NCI-H748 treated with DMSO at 0.1 percent for 48 hours (cell line): ENCODE results near the gene ACACB.

Source experiments
- DNase-seq: peaks from one replicate; lab custom pipeline; 2025; lab: John Stamatoyannopoulos, UW

Gene ACACB

DNA sequence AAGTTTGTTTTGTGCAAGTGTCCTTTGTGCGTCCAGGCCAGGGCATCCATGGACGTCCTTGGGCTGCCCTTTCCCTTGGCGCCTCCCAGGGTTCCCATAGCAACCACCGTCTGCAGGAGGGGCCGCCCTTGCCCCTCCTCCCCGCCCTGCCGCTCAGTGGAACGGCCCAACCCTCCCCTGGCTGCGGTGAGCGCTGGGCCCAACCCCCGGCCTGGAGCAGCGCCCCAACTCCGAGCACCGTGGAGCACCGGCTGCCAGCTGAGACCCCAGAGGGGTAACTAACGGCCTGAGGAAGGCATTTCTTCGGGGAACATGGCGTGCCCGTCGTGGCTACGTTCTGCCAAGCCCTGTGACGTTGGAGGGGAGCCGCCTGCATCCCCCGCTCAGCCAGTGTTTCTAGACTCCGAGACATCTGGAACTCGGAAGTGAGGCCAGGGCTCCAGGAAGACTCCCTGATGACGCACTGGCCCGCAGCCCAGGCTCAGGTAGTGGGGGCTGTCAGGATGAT, 5.3 kb upstream of the ACACB start:
- DNase-seq: no peak

DNA sequence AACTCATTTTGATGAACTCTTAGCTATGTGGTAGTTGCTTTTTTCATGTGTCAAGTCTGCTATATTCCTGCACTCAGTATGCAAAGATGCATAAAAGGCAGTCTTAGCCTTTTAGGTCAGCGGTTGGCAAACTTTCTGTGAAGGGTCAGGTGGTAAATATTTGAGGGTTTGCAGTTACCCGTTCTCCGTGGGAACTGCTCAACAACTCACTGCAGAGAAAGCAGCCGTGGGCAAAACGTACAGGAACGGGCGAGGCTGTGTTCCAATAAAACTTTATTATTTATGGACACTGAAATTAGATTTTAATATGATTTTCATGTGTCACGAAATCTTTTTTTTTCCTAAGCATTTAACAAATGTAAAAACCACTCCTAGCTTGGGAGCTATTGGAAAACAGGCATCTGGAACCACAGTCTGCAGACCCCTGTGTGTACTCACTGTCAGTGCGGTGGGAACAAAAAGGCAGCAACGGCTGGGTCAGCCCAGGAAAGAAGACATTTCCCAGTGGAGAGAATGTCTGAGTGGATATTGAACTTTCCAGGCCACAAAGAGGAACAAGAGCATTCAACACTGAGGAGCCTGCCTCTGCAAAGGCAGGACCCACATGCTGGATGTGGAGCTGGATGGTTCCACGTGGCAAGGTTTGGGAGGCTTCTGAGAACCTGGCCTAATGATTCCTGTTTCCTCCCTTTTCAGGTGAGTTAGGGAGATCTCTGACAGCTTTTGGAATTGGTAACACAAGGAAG, 3.5 kb upstream of the ACACB start:
- no peak for DNase-seq

- no peak for DNase-seq
Measured at GRCh38 chr12:109113661-109114321, 2.6 kb upstream of the ACACB start.

DNA sequence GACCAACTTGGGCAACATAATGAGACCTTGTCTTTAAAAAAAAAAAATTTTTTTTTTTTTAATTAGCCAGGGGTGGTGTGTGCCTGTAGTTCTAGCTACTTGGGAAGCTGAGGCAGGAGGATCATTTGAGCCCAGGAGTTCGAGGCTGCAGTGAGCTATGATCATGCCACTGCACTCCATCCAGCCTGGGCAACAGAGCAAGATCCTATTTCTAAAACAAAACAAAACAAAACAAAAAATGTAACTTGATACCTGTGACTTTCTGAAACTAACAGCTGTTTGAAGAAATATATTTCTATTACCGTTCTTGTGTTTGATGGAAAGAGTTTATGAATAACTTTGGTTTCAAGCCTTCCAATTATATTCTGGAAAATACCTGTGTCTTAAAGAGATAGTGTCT, 1.7 kb upstream of the ACACB start:
- DNase-seq: no peak

DNA sequence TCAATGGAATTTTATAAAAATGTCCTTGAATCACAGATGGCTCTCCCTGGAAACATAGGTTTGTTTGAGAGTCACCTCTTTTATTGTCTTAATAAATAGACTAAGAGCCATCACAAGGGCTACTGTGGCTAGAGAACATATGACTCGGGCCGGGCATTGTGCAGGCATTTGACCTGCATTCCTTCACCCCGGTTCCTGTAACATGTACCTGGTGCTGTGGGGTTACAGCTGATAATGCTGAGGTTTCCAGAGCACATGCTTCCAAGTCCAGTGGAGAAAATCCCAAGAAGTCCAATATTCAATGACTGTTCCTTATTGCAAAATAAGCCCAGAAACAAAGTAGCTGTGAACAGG, 1.0 kb upstream of the ACACB start:
- DNase-seq: no peak

DNA sequence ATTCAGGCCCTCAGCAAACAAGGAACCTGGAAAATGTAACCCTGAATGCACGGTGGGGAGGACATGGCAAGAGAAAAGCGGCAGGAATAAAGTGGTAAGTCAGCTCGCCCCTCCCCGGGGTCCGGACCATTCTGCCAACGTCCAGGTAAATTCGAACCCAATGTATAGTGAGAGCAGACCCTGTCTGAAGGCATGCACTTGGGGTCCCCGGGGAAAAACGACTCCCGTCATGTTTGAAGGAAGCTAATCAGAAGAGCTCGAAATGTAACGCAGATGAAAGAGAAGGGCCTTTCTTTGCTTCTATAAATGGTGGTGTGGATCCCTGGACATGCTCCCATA, 193 bp downstream of the ACACB start:
- no peak for DNase-seq

DNA sequence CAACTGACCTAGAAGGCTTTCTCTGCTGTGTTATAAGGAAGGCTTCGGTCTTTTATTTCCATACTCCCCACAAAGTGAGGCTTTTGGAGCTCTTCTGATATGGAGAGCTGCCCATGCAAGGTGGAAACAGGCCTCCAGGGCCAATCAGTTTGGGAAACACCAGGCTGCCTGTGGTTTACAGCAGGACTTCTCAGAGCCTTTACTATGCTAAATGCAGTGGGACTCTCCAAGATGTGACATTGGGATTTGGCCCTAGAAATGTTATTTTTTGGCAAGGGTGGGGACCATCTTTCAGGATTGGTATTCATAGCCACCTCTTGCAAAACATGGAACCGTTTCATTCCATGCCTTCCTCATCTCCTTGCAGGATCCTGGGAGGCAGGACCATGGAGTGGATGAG, 3.7 kb downstream of the ACACB start:
- no peak for DNase-seq

GRCh38 chr12:109120557-109120956, 4.2 kb downstream of the ACACB start:
- no peak for DNase-seq

DNA sequence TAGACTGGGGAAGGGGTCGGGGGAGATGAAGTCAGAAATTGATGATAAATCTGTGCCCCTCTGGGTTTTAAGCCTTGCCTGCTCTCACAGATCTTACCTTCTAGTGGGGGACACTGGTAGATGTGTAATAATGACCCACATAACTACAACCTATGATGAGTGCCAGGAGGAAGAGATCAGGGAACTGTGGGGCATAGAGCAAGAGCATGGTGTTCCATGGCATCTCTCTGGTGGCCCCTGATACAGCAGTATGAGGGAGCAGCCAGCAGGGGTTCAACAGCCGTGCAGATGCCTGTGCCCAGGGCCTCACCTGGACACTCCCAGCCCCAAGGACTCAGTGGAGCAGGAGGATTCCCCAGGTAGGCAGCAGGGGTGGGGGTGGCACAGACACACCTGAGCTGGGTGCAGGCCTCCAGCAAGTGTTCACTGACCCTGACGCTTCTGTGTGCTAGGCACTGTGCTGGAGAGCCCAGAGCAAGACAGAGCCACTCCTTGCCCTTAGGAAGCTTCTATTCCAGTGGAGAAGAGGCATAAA, 5.0 kb downstream of the ACACB start:
- DNase-seq: no peak

- no peak for DNase-seq
Measured at GRCh38 chr12:109124878-109125648, 8.7 kb downstream of the ACACB start.

- DNase-seq: no peak
Measured at GRCh38 chr12:109125791-109126190, 9.4 kb downstream of the ACACB start.

DNA sequence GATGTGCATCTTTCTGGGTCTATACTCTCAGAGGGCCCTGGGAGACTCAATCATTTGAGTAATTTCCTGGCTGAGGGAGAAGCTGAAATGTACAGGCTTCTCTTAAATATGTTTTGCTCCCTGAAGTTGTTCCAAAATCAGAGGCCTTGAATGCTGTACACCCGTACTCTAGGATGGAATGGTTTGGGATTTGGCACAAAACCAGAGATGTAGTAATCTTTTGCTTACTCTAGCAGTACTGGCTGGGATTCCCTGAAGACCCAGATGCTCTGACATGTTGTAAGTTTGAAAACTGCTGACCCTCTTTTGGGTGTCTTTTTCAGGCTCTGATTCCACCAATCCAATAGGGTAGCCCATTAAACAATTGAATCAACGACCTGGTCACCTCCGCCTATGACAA, 10.4 kb downstream of the ACACB start:
- DNase-seq: no peak

GRCh38 chr12:109127533-109128242, 11.3 kb downstream of the ACACB start:
- no peak for DNase-seq

GRCh38 chr12:109130297-109131153, 14.1 kb downstream of the ACACB start:
- DNase-seq: no peak

DNA sequence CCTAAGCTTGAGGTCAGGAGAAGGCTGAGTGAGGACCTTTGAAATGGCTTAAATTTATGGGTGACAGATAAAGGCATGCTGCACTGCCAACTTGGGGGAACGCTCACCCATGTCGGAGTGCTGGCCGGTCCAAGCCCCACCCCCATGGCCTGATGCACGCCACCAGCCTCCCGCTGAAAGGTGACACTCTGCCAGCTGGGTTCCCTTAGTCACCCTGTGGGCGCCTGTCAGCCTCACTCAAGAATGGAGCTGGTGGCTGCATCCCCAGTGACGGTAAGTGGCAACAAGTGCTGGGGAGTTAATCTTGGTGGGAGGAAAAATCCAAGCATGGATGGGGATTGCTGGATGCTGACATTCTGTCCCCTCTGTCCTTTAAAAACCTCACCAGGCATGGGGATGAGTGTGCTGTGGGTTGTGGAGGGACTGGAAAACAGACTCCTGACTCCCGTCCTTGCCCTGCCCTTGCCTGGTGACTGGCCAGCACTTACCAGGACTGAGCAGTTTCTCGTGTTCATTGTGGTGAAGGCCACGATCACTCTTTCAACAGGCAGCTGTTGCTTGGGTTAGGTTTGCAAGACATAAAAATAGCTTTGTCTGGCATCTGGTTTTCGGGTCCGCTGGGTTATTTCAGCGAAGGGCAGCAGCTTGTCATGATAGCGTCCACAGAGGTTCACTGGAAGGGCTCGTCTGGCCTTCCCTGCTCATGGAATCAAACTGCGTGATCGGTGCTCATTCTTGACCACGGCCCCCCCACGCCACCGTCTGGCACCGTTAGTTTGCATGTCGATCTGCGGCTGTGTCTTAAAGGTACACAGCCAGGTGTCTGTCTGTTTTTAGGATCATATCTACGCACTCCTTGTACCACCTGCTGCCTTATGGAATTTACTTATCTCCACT, 15.0 kb downstream of the ACACB start:
- no peak for DNase-seq

DNA sequence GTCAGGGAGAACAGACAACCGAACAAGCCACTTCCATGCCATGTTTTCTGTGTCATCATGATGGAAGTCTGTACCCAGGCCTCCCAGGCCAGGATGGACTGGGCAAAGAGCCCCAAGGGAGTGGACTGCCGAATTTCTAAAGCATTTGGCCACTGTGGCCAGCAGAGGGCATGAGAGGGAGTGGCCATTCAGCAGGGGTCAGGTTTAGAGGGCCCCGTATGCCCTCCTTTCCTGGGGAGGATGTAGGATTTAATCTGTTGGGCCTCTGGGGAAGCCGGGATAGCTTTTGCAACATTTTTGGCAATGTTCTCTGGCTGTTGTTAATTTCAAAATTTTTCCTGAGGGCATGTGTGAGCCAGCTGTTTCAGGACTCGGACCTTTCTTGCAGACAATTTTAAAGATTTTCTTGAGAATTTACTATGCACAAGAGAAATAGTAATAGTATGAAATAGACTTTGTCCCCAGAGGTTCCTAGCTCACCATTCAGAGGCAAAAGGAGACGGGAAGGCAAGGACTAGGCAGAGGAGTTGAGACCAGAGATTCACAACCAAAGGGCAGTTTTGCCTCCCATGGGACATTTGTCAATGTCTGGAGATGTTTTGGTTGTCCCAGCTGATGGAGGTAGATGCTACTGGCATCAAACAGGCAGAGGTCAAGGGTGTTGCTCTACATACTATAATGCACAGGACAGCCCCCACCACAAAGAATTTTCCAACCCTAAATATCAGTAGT, 18.0 kb downstream of the ACACB start:
- no peak for DNase-seq

GRCh38 chr12:109137055-109137454, 20.7 kb downstream of the ACACB start:
- DNase-seq: no peak

DNA sequence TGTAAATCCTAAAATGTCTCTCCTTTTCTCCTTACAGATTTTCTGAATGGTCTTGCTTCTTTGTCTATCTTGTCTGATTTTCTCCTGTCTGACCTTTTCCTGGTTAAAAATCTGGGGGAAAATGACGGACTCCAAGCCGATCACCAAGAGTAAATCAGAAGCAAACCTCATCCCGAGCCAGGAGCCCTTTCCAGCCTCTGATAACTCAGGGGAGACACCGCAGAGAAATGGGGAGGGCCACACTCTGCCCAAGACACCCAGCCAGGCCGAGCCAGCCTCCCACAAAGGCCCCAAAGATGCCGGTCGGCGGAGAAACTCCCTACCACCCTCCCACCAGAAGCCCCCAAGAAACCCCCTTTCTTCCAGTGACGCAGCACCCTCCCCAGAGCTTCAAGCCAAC, 23.0 kb downstream of the ACACB start:
- no peak for DNase-seq

DNA sequence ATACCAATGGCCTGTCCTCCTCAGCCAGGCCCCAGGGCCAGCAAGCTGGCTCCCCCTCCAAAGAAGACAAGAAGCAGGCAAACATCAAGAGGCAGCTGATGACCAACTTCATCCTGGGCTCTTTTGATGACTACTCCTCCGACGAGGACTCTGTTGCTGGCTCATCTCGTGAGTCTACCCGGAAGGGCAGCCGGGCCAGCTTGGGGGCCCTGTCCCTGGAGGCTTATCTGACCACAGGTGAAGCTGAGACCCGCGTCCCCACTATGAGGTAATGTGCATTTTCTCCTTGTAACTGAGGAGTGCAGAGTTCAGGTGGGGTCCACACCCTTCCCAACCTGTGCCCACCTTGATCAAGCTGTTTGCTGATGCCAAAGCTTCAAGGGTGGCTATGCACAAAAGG, 23.4 kb downstream of the ACACB start:
- DNase-seq: no peak

DNA sequence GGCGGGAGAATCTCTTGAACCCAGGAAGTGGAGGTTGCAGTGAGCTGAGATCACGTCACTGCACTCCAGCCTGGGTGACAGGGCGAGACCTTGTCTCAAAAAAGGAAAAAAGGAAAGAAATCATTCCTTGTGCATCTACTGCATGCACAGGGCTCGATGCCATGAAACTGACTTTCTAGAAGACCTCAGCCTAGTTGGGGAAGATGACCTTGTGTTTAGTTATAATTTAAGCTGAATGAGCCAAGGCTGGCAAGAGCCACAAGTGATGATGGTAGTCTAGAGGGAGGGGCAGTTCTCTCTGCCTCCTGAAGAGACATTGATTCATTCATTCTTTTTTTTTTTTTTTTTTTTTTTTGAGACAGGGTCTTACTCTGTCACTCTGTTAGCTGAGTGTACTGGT, 24.2 kb downstream of the ACACB start:
- no peak for DNase-seq
